Suprapubic skin (tissue), 3 donors: ENCODE measurements around the gene EVA1C.
"Not testable (repeated sequence)": the region's sequence is repeated elsewhere in the genome, so short reads cannot be mapped to it uniquely, and the experiment has no call there.

Source experiments
- EP300 ChIP-seq: sonication (generic); formaldehyde crosslinking; IDR thresholded peaks from one replicate; pipeline ENCODE4 v1.6.1; 2017; ENCODE audit warnings: antibody characterized with exemption
- POLR2A ChIP-seq, 2 donors: fragments of 450-650 bp; IDR thresholded peaks; one replicate each; pipeline ENCODE4 v1.6.1; 2017; ENCODE audit warnings: antibody characterized with exemption in 2 of 2, mild to moderate bottlenecking in 2 of 2, moderate library complexity in 2 of 2
- TF ChIP-seq, protein P1 (sequence below), 2 donors: fragments of 200-600 bp in 1 of 2; fragments of 450-650 bp in 1 of 2; sonication (generic) in 1 of 2; IDR thresholded peaks; one replicate each; pipeline ENCODE4 v1.5.1; 2016 to 2019; ENCODE audit warnings: antibody characterized with exemption in 2 of 2, mild to moderate bottlenecking in 1 of 2, moderate library complexity in 1 of 2

DNA sequence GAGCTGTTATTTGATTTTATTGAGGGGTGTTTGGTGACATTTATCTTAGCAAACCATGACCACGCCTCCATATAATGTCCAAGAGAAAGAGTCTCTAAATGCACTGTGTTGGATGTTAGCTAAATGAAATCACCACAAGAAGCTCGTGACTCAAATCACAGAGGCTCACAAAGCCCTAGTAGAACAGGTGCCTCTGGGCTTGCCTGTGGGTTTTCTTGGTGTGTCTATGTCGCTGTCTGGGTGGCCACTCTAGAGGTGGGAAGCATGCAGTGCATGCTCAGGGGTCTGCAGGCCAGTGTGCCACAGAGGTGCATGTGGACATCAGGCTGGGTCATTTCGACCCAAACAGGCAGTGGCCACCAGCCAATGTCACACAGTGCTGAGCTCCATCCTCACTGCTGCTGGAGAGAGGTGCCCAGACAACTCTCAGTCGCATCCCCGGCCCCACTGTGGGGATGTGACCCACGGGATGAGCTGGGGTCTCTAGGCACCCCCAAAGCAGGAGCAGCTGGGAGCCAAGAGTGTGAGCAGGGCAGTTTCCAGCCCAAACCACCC is 94.0 kb downstream of the EVA1C start:
- TF ChIP-seq, protein P1, sequence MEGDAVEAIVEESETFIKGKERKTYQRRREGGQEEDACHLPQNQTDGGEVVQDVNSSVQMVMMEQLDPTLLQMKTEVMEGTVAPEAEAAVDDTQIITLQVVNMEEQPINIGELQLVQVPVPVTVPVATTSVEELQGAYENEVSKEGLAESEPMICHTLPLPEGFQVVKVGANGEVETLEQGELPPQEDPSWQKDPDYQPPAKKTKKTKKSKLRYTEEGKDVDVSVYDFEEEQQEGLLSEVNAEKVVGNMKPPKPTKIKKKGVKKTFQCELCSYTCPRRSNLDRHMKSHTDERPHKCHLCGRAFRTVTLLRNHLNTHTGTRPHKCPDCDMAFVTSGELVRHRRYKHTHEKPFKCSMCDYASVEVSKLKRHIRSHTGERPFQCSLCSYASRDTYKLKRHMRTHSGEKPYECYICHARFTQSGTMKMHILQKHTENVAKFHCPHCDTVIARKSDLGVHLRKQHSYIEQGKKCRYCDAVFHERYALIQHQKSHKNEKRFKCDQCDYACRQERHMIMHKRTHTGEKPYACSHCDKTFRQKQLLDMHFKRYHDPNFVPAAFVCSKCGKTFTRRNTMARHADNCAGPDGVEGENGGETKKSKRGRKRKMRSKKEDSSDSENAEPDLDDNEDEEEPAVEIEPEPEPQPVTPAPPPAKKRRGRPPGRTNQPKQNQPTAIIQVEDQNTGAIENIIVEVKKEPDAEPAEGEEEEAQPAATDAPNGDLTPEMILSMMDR (IDR thresholded peaks at IDR 0.05), result not testable (repeated sequence)
- TF ChIP-seq POLR2A (IDR thresholded peaks at IDR 0.05); EP300: not testable (repeated sequence)
